Adipocyte (in vitro differentiated cells): ENCODE measurements around the gene RAB40A.

ENCODE experiments used
- DNase-seq: peaks from one replicate; pipeline ENCODE4 v3.0.0-alpha.2; 2015; ENCODE audit warnings: low read depth
- H3K27me3 ChIP-seq: replicated peaks from 2 replicates; pipeline ENCODE4 v1.7.0; 2013; ENCODE audit warnings: mild to moderate bottlenecking, low read length, moderate library complexity; ENCODE audit not compliant: control insufficient read depth, insufficient read depth
- H3K36me3 ChIP-seq: 2 replicates; pipeline ENCODE4 v1.7.0; 2013; ENCODE audit warnings: low read length, mild to moderate bottlenecking, moderate library complexity; ENCODE audit not compliant: control insufficient read depth, insufficient read depth, severe bottlenecking
- H3K4me1 ChIP-seq: 2 replicates; pipeline ENCODE4 v1.7.0; 2013; ENCODE audit warnings: mild to moderate bottlenecking, low read length, moderate library complexity; ENCODE audit not compliant: control insufficient read depth, insufficient read depth
- H3K4me3 ChIP-seq: 2 replicates; pipeline ENCODE4 v1.7.0; 2013; ENCODE audit warnings: mild to moderate bottlenecking, low read length, moderate library complexity
- H3K9ac ChIP-seq: 2 replicates; pipeline ENCODE4 v1.7.0; 2013; ENCODE audit warnings: mild to moderate bottlenecking, low read length, moderate library complexity
- H3K9me3 ChIP-seq: 2 replicates; pipeline ENCODE4 v1.7.0; 2013; ENCODE audit warnings: mild to moderate bottlenecking, low read length, moderate library complexity; ENCODE audit not compliant: control insufficient read depth

RAB40A gene

GRCh38 chrX:103539695-103540094 is 20.4 kb upstream of the RAB40A start:
- peaks cover 52% of the 10 kb centered on the region for H3K4me1 ChIP-seq
- no peak for DNase-seq
- H3K27me3 ChIP-seq = peaks cover 15% of the 10 kb centered on the region
- peak overlapping the region; percentile 3 for H3K4me3 ChIP-seq
- H3K9me3 ChIP-seq = no peaks in the 10 kb centered on the region
- no peaks in the 10 kb centered on the region for H3K36me3 ChIP-seq
- peak overlapping the region; percentile 72 for H3K9ac ChIP-seq

GRCh38 chrX:103538728-103539127 is 19.4 kb upstream of the RAB40A start:
- no peaks in the 10 kb centered on the region for H3K9me3 ChIP-seq
- no peak overlapping the region for H3K4me3 ChIP-seq
- DNase-seq = peak; percentile 39
- peaks cover 15% of the 10 kb centered on the region for H3K27me3 ChIP-seq
- H3K4me1 ChIP-seq = peaks cover 52% of the 10 kb centered on the region
- H3K9ac ChIP-seq = peak overlapping the region; percentile 87
- H3K36me3 ChIP-seq = no peaks in the 10 kb centered on the region

GRCh38 chrX:103537871-103538387 is 18.6 kb upstream of the RAB40A start:
- Histone ChIP-seq H3K4me1 (peaks cover 52% of the 10 kb centered on the region), H3K36me3 (no peaks in the 10 kb centered on the region), H3K4me3 (peak overlapping the region; percentile 8), H3K9ac (peak overlapping the region; percentile 87), H3K27me3 (peaks cover 10% of the 10 kb centered on the region), H3K9me3 (no peaks in the 10 kb centered on the region)
- DNase-seq = no peak

- no peaks in the 10 kb centered on the region for H3K9me3 ChIP-seq
- peak overlapping the region; percentile 87 for H3K9ac ChIP-seq
- peaks cover 2% of the 10 kb centered on the region for H3K27me3 ChIP-seq
- peak; percentile 26 for DNase-seq
- H3K4me1 ChIP-seq = peaks cover 52% of the 10 kb centered on the region
- no peaks in the 10 kb centered on the region for H3K36me3 ChIP-seq
- H3K4me3 ChIP-seq = no peak overlapping the region
Measured at GRCh38 chrX:103536732-103537131, 17.4 kb upstream of the RAB40A start.

- no peak overlapping the region for H3K4me3 ChIP-seq
- H3K36me3 ChIP-seq = no peaks in the 10 kb centered on the region
- no peaks in the 10 kb centered on the region for H3K9me3 ChIP-seq
- peak overlapping the region; percentile 87 for H3K9ac ChIP-seq
- H3K27me3 ChIP-seq = no peaks in the 10 kb centered on the region
- peak; percentile 48 for DNase-seq
- peaks cover 59% of the 10 kb centered on the region for H3K4me1 ChIP-seq
Measured at GRCh38 chrX:103536071-103536470, 16.8 kb upstream of the RAB40A start.

- Histone ChIP-seq H3K9me3 (no peaks in the 10 kb centered on the region), H3K36me3 (no peaks in the 10 kb centered on the region), H3K9ac (peak overlapping the region; percentile 80), H3K4me1 (peaks cover 62% of the 10 kb centered on the region), H3K27me3 (no peaks in the 10 kb centered on the region), H3K4me3 (no peak overlapping the region)
- no peak for DNase-seq
Measured at GRCh38 chrX:103535206-103535605, 15.9 kb upstream of the RAB40A start.

- Histone ChIP-seq H3K27me3 (no peaks in the 10 kb centered on the region), H3K4me1 (peaks cover 50% of the 10 kb centered on the region), H3K36me3 (no peaks in the 10 kb centered on the region), H3K9me3 (no peaks in the 10 kb centered on the region), H3K4me3 (peak overlapping the region; percentile 76), H3K9ac (peak overlapping the region; percentile 80)
- peak; percentile 83 for DNase-seq
Measured at GRCh38 chrX:103533511-103534216, 14.4 kb upstream of the RAB40A start.

- Histone ChIP-seq H3K4me1 (peaks cover 27% of the 10 kb centered on the region), H3K36me3 (peaks cover 2% of the 10 kb centered on the region), H3K27me3 (peaks cover 3% of the 10 kb centered on the region), H3K9me3 (no peaks in the 10 kb centered on the region), H3K4me3 (peak overlapping the region; percentile 10), H3K9ac (peak overlapping the region; percentile 44)
- peak; percentile 77 for DNase-seq
Measured at GRCh38 chrX:103531002-103531401, 11.7 kb upstream of the RAB40A start.

- no peaks in the 10 kb centered on the region for H3K9me3 ChIP-seq
- DNase-seq = no peak
- peak overlapping the region; percentile 10 for H3K4me3 ChIP-seq
- H3K27me3 ChIP-seq = peaks cover 3% of the 10 kb centered on the region
- peaks cover 25% of the 10 kb centered on the region for H3K4me1 ChIP-seq
- H3K9ac ChIP-seq = peak overlapping the region; percentile 44
- peaks cover 2% of the 10 kb centered on the region for H3K36me3 ChIP-seq
Measured at GRCh38 chrX:103530545-103530944, 11.3 kb upstream of the RAB40A start.

- DNase-seq = no peak
- Histone ChIP-seq H3K9me3 (no peaks in the 10 kb centered on the region), H3K27me3 (peaks cover 3% of the 10 kb centered on the region), H3K36me3 (peaks cover 2% of the 10 kb centered on the region), H3K9ac (no peak overlapping the region), H3K4me1 (peaks cover 18% of the 10 kb centered on the region), H3K4me3 (no peak overlapping the region)
Measured at GRCh38 chrX:103529550-103529949, 10.3 kb upstream of the RAB40A start.

- H3K9me3 ChIP-seq = no peaks in the 10 kb centered on the region
- H3K9ac ChIP-seq = no peak overlapping the region
- no peak overlapping the region for H3K4me3 ChIP-seq
- DNase-seq = no peak
- peaks cover 2% of the 10 kb centered on the region for H3K36me3 ChIP-seq
- peaks cover 7% of the 10 kb centered on the region for H3K27me3 ChIP-seq
- H3K4me1 ChIP-seq = no peaks in the 10 kb centered on the region
Measured at GRCh38 chrX:103524747-103525146, 5.5 kb upstream of the RAB40A start.
